ENCODE data around the gene FNIP2.

DNA sequence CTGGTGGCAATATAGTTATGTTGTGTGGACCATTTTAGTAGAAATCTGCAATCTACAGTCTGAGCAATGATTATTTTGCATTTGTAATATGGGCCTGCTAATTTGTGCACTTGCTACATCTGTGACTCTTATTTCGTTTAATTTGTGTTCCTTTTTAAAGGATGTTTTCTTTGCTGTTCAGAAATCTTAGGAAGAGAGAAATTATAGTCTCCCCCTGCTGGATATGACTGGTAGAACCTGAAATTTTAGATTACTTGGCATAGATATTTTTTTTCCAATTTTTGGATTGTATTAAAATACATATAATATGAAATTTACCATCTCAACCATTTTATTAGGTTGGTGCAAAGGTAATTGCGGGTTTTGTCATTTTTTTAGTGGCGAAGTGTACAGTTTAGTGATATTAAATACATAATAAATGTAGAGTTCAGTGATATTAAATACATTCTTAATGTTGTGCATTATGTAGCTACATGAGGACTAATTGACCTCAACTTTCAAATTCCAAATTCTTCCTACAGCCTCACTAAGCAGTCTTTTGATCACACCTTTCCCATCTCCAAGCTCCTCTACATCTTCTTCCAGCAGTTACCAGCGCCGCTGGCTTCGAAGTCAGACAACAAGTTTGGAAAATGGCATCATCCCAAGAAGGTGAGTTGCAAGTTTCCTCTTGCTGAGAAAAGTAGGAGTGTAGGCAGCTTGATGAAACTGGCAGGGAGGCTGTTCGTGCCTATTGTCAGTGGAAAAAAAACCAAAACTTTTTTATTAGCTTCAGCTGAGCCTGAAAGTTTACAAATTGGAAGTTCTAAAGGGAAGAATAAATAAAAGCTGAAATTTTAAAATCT, 82.2 kb downstream of the FNIP2 start:
- TF ChIP-seq, protein P1, sequence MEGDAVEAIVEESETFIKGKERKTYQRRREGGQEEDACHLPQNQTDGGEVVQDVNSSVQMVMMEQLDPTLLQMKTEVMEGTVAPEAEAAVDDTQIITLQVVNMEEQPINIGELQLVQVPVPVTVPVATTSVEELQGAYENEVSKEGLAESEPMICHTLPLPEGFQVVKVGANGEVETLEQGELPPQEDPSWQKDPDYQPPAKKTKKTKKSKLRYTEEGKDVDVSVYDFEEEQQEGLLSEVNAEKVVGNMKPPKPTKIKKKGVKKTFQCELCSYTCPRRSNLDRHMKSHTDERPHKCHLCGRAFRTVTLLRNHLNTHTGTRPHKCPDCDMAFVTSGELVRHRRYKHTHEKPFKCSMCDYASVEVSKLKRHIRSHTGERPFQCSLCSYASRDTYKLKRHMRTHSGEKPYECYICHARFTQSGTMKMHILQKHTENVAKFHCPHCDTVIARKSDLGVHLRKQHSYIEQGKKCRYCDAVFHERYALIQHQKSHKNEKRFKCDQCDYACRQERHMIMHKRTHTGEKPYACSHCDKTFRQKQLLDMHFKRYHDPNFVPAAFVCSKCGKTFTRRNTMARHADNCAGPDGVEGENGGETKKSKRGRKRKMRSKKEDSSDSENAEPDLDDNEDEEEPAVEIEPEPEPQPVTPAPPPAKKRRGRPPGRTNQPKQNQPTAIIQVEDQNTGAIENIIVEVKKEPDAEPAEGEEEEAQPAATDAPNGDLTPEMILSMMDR (conservative IDR thresholded peaks at IDR 0.05; ENCODE audit: low read length), result peak; percentile 83
- no peak for TF ChIP-seq EZH2phosphoT487 (IDR thresholded peaks at IDR 0.05; ENCODE audit: borderline replicate concordance)
